Fibroblast of the aortic adventitia (primary cell): ENCODE data around the gene TMIGD2. TPM values are rescaled to one million over a fixed set of nuclear protein-coding genes. Genes with fewer than 3 reads are reported as not detected.

Source experiments
- DNase-seq: peaks from one replicate; pipeline ENCODE4 v3.0.0-alpha.2; 2010; ENCODE audit warnings: low read depth
- H3K4me3 ChIP-seq: 2 replicates; pipeline ENCODE4 v1.5.1; 2011; ENCODE audit warnings: low read depth, mild to moderate bottlenecking, control low read depth, low read length, moderate library complexity
- CTCF ChIP-seq: IDR thresholded peaks from 2 replicates; pipeline ENCODE4 v1.5.1; 2011; ENCODE audit warnings: mild to moderate bottlenecking, low read length, control low read depth, inconsistent platforms; ENCODE audit not compliant: insufficient read depth
- total RNA-seq: library from RNA; depleted of rRNA; stranded (reverse); fragments of >200 nt; gene quantifications from 2 replicates; pipeline ENCODE4 v1.2.3, GENCODE V29; 2012; ENCODE audit warnings: low replicate concordance

Gene TMIGD2
- total RNA-seq, 1 donor: not detected

- DNase-seq: no peak
- TF ChIP-seq CTCF: no peak
- H3K4me3 ChIP-seq: no peak overlapping the region
Observed at GRCh38 chr19:4284974-4285373, 17.2 kb downstream of the TMIGD2 start.

GRCh38 chr19:4284176-4284958 lies 17.8 kb downstream of the TMIGD2 start:
- no peak for DNase-seq
- H3K4me3 ChIP-seq: no peak overlapping the region
- no peak for TF ChIP-seq CTCF

GRCh38 chr19:4279530-4280422 lies 22.4 kb downstream of the TMIGD2 start:
- TF ChIP-seq CTCF: no peak
- DNase-seq: no peak
- H3K4me3 ChIP-seq: no peak overlapping the region

GRCh38 chr19:4279267-4279529 lies 23.0 kb downstream of the TMIGD2 start:
- H3K4me3 ChIP-seq: no peak overlapping the region
- no peak for TF ChIP-seq CTCF
- DNase-seq: no peak

GRCh38 chr19:4278419-4279266 lies 23.5 kb downstream of the TMIGD2 start, which contains the start of gene SHD:
SHD (plus strand) TSS chr19:4279266; CDS start chr19:4280064, 798 bp downstream.
- no peak within 1 kb of the TSS for H3K4me3 ChIP-seq
- DNase-seq: no peak
- no peak for TF ChIP-seq CTCF

- DNase-seq: no peak
- no peak for TF ChIP-seq CTCF
- H3K4me3 ChIP-seq: no peak overlapping the region
Observed at GRCh38 chr19:4278010-4278409, 24.2 kb downstream of the TMIGD2 start.
